Measurements from ENCODE around the gene TFB1M. TPM values are rescaled to one million over a fixed set of nuclear protein-coding genes. Genes with fewer than 3 reads are reported as not detected.

Gene TFB1M
- total RNA-seq, 1 donor from 2014 or later, result 25.4 TPM

DNA sequence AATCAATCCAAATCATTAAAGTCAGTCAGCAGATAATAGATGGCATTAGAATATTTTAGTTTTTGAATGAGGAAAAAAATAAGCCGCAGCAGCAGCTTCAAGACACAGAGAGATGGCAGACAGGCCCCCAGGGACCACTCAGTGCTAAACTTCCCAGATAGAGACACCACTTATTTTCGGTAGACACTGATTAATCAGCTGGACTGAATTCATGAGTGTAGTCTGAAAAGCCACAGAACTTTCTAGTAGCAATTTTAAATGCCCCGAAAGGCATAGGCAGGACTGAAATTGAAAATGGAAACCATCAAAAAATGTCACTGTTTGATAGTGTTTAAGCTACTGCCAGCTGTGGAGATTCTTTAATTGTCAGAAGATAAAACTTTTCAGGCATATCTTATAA, 53.6 kb downstream of the TFB1M start:
- H3K4me1 Mint-ChIP-seq (ENCODE audit: unreplicated experiment), result peaks cover 9% of the 10 kb centered on the region
- H3K27me3 Mint-ChIP-seq, result no peaks in the 10 kb centered on the region
- H3K9me3 Mint-ChIP-seq, result no peaks in the 10 kb centered on the region

DNA sequence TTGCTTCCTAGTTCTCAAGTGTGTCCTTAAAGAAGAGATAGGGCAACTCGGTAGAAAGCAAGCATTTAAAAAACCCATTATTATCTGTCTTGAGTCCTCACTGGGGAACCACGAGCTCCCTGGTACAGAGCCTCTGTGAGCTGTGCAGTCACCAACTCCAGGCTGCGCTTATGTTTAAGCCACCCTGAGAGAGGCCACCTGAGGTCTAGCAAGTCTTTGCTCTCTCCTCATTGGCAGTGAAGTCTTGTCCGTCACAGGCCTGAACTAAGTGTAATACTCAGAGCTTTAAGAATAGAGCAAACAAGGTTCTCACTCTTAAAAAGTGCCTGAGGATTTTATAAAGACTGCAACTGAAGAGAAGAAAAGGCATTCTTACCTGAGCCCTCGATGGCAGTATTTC, 54.4 kb downstream of the TFB1M start:
- TF ChIP-seq, protein P1, sequence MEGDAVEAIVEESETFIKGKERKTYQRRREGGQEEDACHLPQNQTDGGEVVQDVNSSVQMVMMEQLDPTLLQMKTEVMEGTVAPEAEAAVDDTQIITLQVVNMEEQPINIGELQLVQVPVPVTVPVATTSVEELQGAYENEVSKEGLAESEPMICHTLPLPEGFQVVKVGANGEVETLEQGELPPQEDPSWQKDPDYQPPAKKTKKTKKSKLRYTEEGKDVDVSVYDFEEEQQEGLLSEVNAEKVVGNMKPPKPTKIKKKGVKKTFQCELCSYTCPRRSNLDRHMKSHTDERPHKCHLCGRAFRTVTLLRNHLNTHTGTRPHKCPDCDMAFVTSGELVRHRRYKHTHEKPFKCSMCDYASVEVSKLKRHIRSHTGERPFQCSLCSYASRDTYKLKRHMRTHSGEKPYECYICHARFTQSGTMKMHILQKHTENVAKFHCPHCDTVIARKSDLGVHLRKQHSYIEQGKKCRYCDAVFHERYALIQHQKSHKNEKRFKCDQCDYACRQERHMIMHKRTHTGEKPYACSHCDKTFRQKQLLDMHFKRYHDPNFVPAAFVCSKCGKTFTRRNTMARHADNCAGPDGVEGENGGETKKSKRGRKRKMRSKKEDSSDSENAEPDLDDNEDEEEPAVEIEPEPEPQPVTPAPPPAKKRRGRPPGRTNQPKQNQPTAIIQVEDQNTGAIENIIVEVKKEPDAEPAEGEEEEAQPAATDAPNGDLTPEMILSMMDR (conservative IDR thresholded peaks at IDR 0.05), result no peak
- Mint-ChIP-seq H3K9me3 (no peaks in the 10 kb centered on the region), H3K4me1 (ENCODE audit: unreplicated experiment) (peaks cover 9% of the 10 kb centered on the region), H3K4me3 (no peak overlapping the region), H3K27ac (no peak overlapping the region), H3K27me3 (no peaks in the 10 kb centered on the region), H3K36me3 (peaks cover 29% of the 10 kb centered on the region)
- no peak for DNase-seq (ENCODE audit: extremely low spot score, unreplicated experiment)

More for the DNA sequence above, 53.6 kb downstream of the TFB1M start:
- no peak overlapping the region for H3K4me3 Mint-ChIP-seq
- H3K36me3 Mint-ChIP-seq, result peaks cover 29% of the 10 kb centered on the region
- DNase-seq (ENCODE audit: extremely low spot score, unreplicated experiment), result no peak
- TF ChIP-seq, protein P1 (conservative IDR thresholded peaks at IDR 0.05), result no peak
- no peak overlapping the region for H3K27ac Mint-ChIP-seq

DNA sequence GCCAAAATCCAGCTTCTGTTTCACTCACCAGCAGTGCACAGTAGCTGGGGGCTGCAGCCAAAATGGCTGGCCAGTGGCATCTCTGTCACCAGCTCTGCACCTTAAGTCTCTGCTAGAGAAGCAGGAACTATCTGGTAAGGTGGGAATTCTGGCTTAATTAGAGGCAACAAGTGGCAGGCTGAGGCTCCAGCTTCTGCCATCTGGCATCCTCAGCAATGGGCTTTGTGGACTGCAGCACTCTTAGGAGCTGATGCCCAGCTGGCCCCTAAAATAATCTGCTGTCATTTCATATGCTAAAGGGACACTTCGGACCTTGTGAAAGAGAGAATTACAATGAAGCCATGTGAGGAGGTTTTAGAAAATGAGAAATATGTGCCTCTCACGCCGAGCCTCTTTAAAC, 55.1 kb downstream of the TFB1M start:
- H3K27ac Mint-ChIP-seq, result no peak overlapping the region
- peaks cover 13% of the 10 kb centered on the region for H3K4me1 Mint-ChIP-seq (ENCODE audit: unreplicated experiment)
- peaks cover 34% of the 10 kb centered on the region for H3K36me3 Mint-ChIP-seq
- no peak for DNase-seq (ENCODE audit: extremely low spot score, unreplicated experiment)
- TF ChIP-seq, protein P1 (conservative IDR thresholded peaks at IDR 0.05), result no peak
- H3K4me3 Mint-ChIP-seq, result no peak overlapping the region
- H3K27me3 Mint-ChIP-seq, result no peaks in the 10 kb centered on the region
- H3K9me3 Mint-ChIP-seq, result no peaks in the 10 kb centered on the region

GRCh38 chr6:155257796-155258195, 56.5 kb downstream of the TFB1M start:
- Mint-ChIP-seq H3K4me3 (no peak overlapping the region), H3K36me3 (peaks cover 30% of the 10 kb centered on the region), H3K4me1 (ENCODE audit: unreplicated experiment) (peaks cover 11% of the 10 kb centered on the region), H3K27me3 (no peaks in the 10 kb centered on the region), H3K9me3 (no peaks in the 10 kb centered on the region), H3K27ac (no peak overlapping the region)
- TF ChIP-seq, protein P1 (conservative IDR thresholded peaks at IDR 0.05), result no peak
- no peak for DNase-seq (ENCODE audit: extremely low spot score, unreplicated experiment)

DNA sequence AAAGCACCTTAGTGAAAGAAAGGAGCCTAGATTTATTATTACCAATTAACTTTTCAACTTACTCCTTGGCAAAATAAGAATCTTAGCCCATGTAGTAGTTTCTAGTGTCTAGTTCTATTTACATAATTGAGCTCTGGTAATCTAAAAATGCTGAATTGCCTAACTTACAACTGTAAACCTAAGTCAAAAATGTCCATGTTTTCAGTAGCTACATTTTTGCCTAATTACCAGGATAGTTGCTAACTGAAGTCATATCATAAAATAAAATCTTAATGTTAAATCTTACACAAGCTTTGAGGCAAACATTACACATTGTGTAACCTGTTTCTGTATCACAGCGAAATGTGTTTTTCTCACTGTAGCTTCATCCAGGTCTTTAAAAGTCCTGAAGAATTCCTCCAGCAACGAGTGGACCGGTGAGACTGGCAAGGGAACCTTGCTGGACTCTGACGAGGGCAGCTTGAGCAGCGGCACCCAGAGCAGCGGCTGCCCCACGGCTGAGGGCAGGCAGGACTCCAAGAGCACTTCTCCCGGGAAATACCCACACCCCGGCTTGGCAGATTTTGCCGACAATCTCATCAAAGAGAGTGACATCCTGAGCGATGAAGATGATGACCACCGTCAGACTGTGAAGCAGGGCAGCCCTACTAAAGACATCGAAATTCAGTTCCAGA, 58.0 kb downstream of the TFB1M start:
- Mint-ChIP-seq H3K36me3 (peaks cover 20% of the 10 kb centered on the region), H3K9me3 (no peaks in the 10 kb centered on the region), H3K4me1 (ENCODE audit: unreplicated experiment) (peaks cover 4% of the 10 kb centered on the region), H3K27ac (no peak overlapping the region), H3K4me3 (no peak overlapping the region), H3K27me3 (no peaks in the 10 kb centered on the region)
- TF ChIP-seq, protein P1 (conservative IDR thresholded peaks at IDR 0.05), result no peak
- no peak for DNase-seq (ENCODE audit: extremely low spot score, unreplicated experiment)

Data from type B pancreatic cell (in vitro differentiated cells).